ENCODE measurements around the gene FEV.

FEV gene

GRCh38 chr2:219016721-219017120 lies 31.7 kb upstream of the FEV start:
- DNase-seq, result no peak

- no peak for DNase-seq
Measured at GRCh38 chr2:219010873-219011272, 25.9 kb upstream of the FEV start.

GRCh38 chr2:219010162-219010756 lies 25.3 kb upstream of the FEV start:
- DNase-seq, result no peak

GRCh38 chr2:219009294-219009693 lies 24.3 kb upstream of the FEV start:
- DNase-seq, result no peak

- no peak for DNase-seq
Measured at GRCh38 chr2:219003979-219004378, 19.0 kb upstream of the FEV start.

- DNase-seq, result no peak
Measured at GRCh38 chr2:219003267-219003634, 18.3 kb upstream of the FEV start.

GRCh38 chr2:219002395-219003266 lies 17.6 kb upstream of the FEV start:
- DNase-seq, result no peak

- DNase-seq, result no peak
Measured at GRCh38 chr2:219001577-219002394, 16.8 kb upstream of the FEV start.

GRCh38 chr2:219001100-219001576 lies 16.2 kb upstream of the FEV start:
- DNase-seq, result no peak

GRCh38 chr2:219000569-219000960 lies 15.6 kb upstream of the FEV start:
- DNase-seq, result no peak

- DNase-seq, result no peak
Measured at GRCh38 chr2:218999881-219000568, 15.0 kb upstream of the FEV start.

GRCh38 chr2:218999021-218999880 lies 14.3 kb upstream of the FEV start:
- no peak for DNase-seq

- no peak for DNase-seq
Measured at GRCh38 chr2:218998414-218999002, 13.5 kb upstream of the FEV start.

GRCh38 chr2:218997731-218998130 lies 12.7 kb upstream of the FEV start:
- DNase-seq, result no peak

GRCh38 chr2:218996937-218997336 lies 12.0 kb upstream of the FEV start:
- DNase-seq, result no peak

GRCh38 chr2:218995972-218996711 lies 11.2 kb upstream of the FEV start:
- no peak for DNase-seq

- DNase-seq, result no peak
Measured at GRCh38 chr2:218995561-218995960, 10.6 kb upstream of the FEV start.

- no peak for DNase-seq
Measured at GRCh38 chr2:218993345-218994315, 8.6 kb upstream of the FEV start, which contains the start of gene CRYBA2. Gene CRYBA2 (minus strand): TSS chr2:218993422. CDS start chr2:218993176, 246 bp downstream.

- DNase-seq, result no peak
Measured at GRCh38 chr2:218992703-218993344, 7.8 kb upstream of the FEV start.

All from cortex of kidney (tissue), 1 donor.